Kasumi-1 (cell line): ENCODE results near the gene KREMEN1.
A peak's percentile ranks its signal among the peaks of the same experiment; 100 is the strongest.
"Not testable (repeated sequence)": the region's sequence is repeated elsewhere in the genome, so short reads cannot be mapped to it uniquely, and the experiment has no call there.

Experiments used
- DNase-seq, 2 experiments: peaks; one replicate each; lab custom pipeline; 2025; lab: John Stamatoyannopoulos, UW

KREMEN1 gene, protein sequence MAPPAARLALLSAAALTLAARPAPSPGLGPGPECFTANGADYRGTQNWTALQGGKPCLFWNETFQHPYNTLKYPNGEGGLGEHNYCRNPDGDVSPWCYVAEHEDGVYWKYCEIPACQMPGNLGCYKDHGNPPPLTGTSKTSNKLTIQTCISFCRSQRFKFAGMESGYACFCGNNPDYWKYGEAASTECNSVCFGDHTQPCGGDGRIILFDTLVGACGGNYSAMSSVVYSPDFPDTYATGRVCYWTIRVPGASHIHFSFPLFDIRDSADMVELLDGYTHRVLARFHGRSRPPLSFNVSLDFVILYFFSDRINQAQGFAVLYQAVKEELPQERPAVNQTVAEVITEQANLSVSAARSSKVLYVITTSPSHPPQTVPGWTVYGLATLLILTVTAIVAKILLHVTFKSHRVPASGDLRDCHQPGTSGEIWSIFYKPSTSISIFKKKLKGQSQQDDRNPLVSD

DNA sequence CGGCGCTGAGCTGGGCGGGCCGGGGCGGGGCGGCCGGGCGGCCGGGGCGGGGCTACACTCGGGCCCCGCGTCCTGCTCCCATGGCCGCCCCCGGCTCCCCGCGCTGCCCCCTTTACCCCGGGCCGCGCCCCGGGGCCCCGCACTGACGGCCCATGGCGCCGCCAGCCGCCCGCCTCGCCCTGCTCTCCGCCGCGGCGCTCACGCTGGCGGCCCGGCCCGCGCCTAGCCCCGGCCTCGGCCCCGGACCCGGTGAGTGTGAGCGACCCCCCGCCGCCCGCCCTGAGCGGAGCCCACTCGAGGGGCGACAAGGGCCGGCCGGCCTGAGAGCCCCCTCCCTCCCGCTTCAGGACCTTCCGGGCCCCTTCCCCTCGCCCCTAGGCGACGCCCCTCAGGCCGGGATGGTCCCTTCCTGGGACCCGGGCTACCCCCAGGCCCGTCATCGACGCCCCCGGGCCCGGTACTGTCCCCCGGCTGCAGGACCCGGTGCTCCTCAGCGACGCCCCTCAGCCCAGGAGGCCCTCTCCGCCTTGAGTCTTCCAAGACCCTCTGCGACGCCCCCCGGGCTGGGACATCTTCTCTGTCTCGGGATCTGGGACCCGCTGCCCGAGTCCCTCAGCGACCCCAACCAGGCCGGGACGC lies at the start of gene KREMEN1:
Gene KREMEN1 (plus strand): TSS at position 57 of the 639 bp plus-strand sequence. CDS start 96 bp downstream, at position 153.
- no peak for DNase-seq

DNA sequence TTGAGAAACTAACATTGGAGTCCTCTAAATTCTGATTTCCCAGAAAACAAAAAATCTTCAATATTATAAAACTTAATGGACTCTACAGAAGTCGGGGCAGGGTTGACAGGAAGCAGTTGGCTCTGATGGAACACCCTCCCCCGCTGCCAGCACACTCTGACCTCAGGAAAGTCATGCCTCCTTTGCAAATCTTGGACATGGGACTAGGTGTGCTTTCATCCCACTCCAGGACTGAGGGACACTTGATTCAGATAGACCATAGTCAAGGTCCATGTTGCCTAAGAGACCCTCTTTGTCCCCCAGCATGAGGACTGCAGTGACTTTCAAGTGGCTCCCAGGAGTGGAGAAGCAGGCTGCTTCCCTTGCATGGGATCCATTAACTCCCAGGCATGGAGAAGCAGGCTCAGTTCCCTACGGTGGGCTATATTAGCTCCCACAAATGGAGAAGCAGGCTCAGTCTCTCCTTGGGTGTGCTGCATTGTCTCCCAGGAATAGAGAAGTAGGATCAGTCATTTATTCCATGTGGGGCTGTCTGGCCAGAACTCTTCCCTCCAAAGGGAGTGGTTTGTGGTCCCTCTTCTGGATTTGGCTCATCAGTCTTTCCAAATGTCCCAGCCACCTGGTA lies 49.6 kb upstream of the KREMEN1 start:
- no peak for DNase-seq

DNA sequence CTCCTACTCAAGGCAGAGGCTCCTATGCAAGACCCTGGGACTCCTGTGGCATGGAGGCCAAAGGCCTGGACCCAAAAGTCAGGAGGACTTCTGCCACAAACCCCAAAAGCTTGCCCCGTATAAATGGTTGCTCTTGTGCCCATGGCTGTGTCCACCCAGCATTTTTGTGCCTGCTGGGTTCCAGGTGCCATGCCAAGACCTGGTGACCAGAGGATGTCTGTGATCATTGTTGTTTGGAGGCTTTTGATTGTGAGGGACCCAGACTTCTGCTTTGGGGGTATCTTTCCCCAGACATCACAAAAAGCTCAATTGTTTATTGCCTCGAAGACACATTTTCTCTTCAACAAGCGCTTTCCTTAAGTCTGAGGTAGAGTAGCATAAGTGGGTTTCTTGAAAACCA lies 46.3 kb upstream of the KREMEN1 start:
- no peak for DNase-seq

DNA sequence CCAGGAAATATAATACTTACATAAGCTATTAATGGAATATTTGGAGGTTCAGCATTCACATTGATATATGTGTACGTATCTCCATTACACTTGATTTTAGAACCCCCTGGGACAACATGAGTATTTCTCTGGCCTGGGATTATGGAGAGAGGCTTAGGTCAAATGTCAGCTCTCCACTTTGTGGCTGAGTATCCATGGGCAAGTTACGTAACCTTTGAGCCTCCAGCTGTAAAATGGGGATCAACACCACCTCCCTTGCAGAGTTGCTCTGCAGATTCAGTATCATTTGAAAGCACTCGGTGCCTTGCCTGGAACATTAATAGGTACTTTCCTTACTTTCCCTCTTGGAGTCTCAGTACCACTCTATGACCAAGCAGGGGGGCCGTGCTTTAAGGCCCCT lies 44.4 kb upstream of the KREMEN1 start:
- DNase-seq: no peak

DNA sequence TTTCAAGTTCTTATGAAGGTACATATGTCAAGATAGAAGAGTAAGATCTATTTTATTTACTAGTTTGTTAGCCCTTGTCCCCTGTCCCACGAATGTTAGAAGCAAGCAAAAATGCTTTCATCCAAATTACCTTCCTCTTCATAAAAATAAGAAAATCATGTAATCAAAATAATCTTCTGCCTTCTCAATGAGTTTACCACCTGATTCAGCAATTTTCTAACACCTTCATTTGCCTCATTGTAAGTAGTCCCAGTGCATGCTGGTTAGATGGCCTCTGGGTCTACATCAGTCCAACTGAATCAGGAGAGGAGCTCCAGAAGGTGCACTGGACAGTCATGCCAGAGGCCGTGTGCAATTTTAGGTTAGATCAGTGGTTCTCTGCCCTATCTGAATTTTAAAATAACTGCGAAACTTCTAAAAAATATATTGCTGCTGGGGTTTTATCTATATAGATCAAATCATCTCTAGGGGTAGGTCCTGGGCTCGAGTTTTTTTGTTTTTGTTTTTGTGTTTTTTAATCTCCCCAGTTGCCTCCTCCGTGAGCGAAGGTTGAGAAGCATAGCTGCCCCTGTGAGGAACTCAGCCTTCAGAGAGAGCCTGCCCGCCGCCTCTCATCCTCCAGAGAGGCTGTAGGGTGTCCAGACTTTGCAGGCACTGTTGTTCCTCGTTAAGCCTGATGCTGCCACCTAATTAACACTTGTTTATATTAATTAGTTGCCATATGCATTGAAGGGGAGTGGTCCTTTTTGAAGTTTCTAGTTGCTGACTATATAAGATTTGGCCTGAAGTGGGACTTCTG lies 43.4 kb upstream of the KREMEN1 start:
- DNase-seq: no peak

DNA sequence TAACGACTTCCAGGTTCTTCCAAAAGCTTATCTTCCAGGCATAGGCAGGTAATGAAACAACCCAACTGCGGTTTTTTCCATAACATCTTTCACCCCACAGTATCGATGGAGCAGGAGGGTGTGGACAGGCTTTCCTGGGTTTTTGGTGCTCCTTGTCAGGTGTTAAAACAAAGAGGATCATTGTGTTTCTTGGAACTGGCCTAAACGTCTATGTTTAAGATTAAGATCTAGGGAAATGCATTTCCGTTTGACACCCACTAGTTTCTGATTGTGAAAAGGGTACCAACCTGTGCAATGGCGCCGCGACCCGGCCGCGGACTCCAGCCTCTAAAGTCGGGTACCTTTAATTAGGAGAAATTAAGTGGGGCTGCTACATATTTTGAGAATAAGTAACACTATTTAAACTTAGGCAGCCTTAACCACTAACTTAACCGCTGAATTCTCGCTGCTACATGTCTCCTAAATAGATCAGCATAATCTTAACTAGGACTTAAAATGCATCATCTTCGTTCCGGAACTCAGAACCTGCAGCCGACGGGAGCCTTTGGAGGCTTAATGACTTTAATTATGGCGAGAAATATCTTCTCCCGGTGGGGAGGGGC lies 42.7 kb upstream of the KREMEN1 start:
- DNase-seq: no peak

DNA sequence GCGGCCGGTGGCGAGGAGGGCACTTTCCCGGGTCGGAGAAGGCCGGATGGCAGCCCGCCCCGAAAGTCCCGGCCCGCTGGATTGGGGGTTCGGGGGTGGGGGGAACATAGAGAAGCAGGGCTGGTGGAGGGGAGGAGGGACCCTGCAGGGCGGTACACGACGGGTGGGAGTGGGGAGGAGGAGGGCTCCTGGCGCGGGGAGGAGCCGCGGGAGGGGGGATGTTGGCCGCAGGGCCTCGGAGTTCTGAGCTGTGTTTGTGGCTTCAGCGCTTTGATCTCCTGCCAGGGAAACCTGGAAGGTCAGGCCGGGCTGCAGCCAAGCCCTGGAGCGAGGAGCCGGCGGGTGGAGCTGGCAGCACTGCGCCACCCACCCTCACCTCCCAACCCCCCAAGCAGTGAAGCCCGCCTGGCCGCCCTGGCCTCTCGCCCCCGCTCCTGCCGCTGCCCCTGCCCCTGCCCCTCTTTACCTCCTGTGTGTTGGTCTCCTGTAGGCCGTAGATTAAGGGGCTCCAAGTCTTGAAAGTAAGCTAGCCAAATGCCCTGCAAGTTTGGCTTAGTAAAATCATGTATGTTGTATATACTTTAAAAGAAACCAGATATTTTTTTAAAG lies 42.1 kb upstream of the KREMEN1 start:
- DNase-seq: no peak

DNA sequence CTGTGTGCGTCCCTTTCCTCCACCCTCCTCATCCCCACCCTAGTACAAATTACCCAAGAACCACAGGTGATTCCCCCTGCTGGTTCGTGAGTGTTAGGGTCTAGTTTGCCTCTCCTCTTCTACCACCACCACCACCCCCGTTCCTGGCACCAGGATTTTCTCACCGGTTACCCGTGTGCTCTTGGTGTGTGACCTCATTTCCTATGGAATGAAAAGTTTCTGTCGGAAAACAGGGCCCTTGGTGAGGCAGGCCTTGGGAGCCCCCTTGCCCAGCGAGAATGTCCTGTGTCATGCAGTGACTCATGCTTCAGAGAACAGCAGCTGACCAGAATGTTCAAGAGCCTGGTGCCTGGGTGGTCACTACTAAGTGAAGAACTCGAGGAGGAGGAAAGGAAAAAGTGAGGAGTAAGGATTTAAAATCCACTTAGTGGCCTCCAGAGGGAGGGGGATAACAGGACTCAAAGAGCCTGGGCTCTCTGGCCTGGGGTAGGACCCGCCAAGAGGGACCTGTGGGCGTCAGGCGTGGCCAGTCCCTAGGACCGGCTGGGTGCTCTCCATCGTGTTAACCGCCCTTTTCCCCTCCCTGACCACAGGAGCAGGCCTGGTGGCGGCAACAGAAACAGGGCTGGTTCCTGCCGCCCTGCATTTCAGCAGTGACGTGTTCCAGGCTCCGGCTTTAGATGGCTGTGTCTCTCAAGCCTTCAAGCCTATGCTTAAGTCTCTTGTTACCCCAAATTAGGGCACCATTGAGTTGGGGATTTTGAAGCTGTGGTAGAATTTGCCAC lies 41.4 kb upstream of the KREMEN1 start:
- no peak for DNase-seq

DNA sequence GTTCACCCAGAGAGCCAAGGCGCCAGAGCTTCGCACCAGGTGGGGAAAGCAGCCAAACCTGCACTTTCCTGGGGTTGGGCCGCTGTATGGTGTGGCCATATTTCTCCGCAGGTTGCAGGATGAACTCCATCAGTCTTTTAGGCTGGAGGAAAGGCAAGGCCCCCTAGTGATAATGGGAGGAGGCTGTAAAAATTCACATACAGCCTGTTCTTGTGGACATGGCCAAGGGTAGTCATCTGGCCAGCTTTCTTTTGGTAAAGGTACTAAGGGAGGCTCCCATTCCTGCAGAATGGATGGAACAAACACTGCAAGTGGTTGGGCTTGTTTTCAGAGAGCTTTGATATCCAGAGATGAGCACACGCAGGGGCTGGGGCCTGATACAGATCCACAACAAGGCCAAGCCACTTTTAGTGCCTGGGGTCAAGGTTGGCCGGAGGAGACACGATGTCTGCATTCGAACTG lies 40.8 kb upstream of the KREMEN1 start:
- no peak for DNase-seq

DNA sequence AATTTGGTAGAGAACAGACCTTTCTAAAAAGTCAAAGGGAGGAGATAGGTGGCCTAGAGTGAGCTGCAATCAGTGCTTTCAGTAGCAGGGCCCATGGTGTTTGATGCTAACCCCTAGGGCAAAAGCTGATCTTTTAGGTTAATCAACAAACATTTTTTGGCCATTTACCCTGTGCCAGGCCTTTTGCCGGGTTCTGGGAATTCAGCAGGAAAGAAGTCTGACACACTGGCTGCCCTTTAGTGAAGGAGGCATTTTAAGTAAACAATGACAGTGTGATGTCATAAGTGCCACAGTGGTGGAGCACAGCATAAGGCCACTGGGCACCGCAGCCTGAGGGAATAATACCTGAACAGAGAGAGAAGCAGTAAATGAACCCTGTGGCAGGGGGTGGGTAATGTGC lies 40.3 kb upstream of the KREMEN1 start:
- no peak for DNase-seq

DNA sequence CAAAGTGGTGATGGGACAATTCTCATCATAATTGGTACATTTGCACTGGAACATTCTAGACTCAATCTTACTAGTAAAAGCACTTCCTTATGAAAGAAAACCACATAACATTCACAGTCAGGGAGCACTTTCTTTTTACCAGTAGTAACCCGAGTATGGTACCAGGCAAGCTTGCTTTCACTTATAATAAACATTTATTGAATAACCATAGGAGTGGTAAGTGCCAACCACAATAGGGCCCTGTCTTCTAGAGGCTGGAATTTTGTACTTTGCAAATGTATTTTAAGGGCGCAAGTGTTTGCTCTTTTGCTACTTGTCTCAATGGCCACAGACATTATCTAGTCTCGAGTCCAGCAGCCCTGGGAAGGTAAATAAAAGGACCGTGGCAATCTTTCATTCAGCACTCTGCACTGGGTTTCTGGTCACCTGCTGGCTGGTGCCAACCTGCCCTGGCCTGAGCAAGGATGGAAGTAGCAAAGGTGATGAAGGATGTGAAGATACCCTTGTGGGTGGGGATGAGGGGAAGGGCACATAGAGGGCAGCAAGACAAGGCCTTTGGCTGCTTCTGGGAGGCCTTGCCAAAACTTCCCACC lies 35.4 kb upstream of the KREMEN1 start:
- DNase-seq: no peak

DNA sequence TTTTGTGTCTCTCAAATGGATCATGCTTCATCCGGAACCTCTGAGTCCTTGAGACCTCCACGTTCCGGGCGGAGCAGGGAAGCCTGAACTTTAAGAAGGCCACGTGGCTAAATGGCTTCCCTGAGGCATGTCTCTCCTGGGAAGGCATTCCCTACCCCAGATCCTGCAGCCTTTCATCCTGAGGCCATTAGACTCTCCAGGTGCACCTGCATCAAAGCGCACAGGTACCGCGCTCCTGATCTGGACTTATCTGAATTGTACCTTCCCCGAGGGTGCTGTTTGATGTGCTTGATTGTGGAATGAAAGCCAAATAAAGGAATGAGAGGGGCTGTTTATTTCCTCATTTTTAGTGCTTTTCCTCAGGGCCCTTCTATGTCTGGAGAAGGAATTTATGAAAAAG lies 33.7 kb upstream of the KREMEN1 start:
- DNase-seq: no peak

DNA sequence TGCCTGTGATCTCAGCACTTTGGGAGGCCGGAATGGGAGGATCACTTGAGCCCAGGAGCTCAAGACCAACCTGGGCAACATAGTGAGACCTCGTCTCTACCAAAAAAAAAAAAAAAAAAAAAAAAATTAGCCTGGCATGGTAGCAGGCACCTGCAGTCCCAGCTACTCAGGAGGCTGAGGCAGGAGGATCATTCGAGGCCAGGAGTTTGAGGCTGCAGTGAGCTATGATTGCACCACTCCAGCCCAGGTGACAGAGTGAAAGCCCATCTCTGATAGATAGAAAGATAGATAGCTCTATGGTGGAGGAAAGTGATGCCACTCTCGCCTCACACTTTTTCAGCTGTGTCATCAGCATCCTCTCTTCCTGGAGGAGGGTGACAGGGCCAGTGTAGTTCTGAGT lies 33.2 kb upstream of the KREMEN1 start:
- DNase-seq: not testable (repeated sequence)

DNA sequence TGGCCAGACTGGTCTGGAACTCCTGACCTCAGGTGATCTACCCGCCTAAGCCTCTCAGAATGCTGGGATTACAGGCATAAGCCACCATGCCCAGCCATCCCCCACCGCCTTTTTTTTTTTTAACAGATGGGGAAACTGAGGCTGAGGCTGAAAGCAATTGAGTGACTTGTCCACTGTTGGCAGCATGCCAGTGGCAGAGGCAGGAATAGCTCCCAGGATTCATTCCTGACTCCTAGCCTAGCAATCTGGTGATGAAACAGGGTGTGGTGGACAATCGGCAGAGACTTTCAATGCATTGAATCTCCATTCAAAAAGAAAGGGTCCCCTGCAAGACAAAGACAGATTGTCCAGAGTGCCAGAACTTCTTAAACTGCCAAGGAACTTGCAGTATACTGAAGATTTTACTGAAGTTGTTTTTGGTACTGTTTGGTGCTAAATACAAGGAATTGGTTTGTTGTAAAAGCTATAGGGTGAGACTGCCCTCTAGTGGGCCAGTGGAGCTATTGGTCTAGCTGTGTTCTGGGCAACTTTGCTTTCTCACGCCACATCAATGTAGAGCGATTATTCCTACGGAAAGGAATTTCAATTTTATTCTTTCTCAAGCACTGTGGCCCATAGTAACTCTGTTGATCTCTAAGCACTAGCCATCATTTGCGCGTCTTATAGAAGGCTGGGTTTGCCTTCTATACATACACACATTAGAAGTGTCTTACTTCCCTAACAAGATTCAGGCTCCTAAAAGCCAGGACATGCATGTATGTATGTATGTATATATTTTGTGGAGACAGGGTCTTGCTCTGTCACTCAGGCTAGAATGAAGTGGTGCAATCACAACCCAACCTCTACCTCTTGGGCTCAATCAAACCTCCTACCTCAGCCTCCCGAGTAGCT lies 32.2 kb upstream of the KREMEN1 start:
- DNase-seq: peak; percentile 74 to 84

DNA sequence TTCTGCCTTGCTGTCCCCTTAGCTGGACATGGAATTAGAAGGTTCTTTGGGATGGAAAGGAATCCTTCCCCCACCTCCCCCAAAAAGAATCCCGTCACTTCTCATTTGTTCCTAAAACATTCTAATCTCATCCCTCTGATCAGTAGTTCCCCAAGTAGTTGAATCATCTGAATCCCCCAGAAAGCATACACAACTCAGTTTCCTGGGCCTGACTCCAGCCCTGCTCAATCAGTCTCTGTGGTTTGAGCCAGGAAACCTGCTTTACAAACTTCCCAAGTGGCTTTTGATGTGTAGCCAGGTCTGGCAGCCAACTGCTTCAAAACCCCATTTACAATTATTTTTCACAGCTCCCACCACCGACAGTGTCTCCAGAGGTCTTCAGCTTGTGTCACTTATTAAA lies 31.4 kb upstream of the KREMEN1 start:
- DNase-seq: peak; percentile 52 to 54

DNA sequence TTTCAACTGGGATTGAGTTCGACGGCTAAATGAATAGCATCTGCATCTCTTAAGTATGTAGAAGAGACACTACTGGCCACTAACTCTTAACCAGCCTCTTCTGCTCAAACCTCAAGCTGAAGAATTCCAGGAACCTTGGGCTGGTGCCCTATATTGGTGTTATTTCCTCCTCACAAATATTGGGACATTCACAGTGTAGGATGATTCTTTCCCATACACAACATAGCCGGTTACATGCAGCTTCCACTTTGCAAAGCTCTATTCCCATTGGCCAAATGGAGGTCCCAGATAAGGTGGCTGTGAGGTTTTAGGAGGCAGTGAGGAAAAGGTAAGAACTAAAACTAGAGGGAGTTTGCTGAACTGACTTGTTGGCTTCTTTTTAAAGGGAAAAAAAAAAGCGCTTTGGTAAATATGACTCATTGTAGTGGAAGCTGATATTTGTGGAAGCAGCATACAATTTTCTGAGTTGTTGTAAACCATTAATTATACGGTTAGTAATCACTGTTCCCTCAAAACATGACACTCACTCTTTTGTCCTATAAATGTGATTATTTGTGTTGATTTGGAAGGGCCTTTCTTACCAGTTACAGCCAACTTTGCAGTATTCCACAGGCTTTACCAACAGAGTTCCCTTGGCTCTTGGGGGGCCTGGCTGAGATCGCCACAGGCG lies 28.8 kb upstream of the KREMEN1 start:
- no peak for DNase-seq

DNA sequence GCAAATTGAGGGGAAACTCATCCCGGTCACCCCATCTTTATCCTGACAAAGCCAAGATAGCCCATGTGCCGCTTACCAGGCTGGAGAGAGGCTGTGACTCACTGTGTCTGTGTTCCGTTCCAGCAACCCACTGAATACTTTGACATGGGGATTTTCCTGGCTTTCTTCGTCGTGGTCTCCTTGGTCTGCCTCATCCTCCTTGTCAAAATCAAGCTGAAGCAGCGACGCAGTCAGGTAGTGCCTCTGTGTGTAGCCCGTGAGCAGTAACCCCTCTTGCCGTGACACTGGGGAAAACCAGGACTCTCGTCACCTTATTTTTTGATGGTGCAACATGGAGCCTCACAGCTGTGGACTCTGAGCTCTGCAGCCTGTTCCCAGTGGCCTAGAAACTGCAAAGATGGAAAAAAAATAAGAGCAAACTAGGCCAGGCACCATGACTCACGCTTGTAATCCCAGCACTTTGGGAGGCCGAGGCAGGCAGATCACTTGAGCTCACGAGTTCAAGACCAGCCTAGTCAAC lies 28.1 kb upstream of the KREMEN1 start:
- DNase-seq: no peak
